ENCODE data around the gene PYCARD. TPM values are rescaled to one million over a fixed set of nuclear protein-coding genes. Genes with fewer than 3 reads are reported as not detected.

PYCARD gene
- total and polyA plus RNA-seq, 2 experiments from 2014 or later: 24.3 to 28.1 TPM

DNA sequence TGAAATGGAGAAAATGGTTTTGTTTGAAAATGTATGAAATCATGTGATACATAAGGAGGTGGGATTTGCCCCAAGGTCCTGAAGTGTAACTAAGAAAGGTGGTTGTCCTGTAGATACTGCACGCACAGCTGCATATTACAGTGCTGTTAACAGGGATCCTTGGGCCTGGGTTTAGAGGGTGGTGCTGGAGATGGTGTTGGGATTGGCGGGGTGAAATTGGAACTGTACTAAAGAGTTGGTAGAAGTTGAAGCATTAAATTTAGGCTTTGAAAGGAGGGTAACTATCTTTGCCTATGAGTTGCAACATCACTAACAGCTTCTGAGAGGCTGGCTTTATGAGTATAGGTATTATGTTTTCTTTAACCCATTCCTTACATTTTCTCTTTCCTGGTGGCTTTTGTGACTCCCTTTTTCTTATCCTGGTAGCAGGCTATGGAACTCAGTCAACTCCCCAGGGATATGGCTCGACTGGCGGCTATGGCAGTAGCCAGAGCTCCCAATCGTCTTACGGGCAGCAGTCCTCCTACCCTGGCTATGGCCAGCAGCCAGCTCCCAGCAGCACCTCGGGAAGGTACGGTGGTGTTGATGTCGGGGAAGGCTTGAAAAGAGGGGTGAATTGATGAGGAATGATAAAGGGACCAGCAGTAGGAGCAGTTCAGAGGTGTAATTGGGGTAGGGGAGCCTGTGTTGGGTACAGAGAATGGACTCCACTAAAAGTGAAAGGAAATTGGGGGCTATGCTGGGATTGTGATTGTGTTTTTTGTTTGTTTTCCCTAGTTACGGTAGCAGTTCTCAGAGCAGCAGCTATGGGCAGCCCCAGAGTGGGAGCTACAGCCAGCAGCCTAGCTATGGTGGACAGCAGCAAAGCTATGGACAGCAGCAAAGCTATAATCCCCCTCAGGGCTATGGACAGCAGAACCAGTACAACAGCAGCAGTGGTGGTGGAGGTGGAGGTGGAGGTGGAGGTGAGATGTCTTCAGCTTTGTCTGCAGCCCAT is 18.8 kb downstream of the PYCARD start:
- Histone ChIP-seq H3K79me2 (ENCODE audit: insufficient read depth) (peaks cover 95% of the 10 kb centered on the region), H3F3A (ENCODE audit: insufficient read depth) (peaks cover 60% of the 10 kb centered on the region), H4K20me1 (ENCODE audit: insufficient read depth) (peaks cover 44% of the 10 kb centered on the region), H3K9me2 (ENCODE audit: insufficient read depth) (no peaks in the 10 kb centered on the region), H3K36me3 (ENCODE audit: low read depth) (peaks cover 65% of the 10 kb centered on the region), H3K9me3 (ENCODE audit: low read depth) (no peaks in the 10 kb centered on the region), H3K4me3 (peak overlapping the region; percentile 89), H3K4me1 (ENCODE audit: insufficient read depth) (peaks cover 23% of the 10 kb centered on the region), H3K27ac (no peak overlapping the region), H3K4me2 (ENCODE audit: unreplicated experiment) (peak overlapping the region; percentile 89), H2AFZ (no peak overlapping the region), H3K9ac (peak overlapping the region; percentile 99), H3K27me3 (replicated peaks; ENCODE audit: insufficient read depth) (no peaks in the 10 kb centered on the region)
- WGBS, 2 experiments (ENCODE audit: low coverage in 1 of 2, low lambda C conversion rate in 2 of 2, missing lambda C conversion rate in 2 of 2): 76 to 77% methylated on average over 10 of the region's 10 CpGs
- DNase-seq: peak; percentile 26
- in situ Hi-C loops (cut with MboI): no loop called here
- TF ChIP-seq EZH2 (IDR thresholded peaks at IDR 0.05; ENCODE audit: insufficient read depth, poor library complexity, severe bottlenecking) (no peak), EZH2phosphoT487 (IDR thresholded peaks at IDR 0.05; ENCODE audit: insufficient read depth, low read depth) (no peak)

DNA sequence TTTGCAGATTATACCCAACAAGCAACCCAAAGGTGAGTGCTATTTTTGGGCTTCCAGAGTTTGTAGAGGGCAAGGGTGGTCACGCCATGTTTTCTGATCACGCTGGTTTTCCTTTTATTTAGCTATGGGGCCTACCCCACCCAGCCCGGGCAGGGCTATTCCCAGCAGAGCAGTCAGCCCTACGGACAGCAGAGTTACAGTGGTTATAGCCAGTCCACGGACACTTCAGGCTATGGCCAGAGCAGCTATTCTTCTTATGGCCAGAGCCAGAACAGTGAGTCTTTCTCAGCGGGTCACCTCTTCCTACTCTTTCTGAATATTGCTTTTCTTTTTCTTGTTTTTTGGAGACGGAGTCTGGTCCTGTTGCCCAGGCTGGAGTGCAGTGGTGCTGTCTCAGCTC is 20.2 kb downstream of the PYCARD start:
- in situ Hi-C loops (cut with MboI): no loop called here
- Histone ChIP-seq H4K20me1 (ENCODE audit: insufficient read depth) (peaks cover 44% of the 10 kb centered on the region), H3K9me3 (ENCODE audit: low read depth) (no peaks in the 10 kb centered on the region), H3K36me3 (ENCODE audit: low read depth) (peaks cover 51% of the 10 kb centered on the region), H3K27me3 (replicated peaks; ENCODE audit: insufficient read depth) (no peaks in the 10 kb centered on the region), H3F3A (ENCODE audit: insufficient read depth) (peaks cover 46% of the 10 kb centered on the region), H3K4me1 (ENCODE audit: insufficient read depth) (peaks cover 24% of the 10 kb centered on the region), H3K9me2 (ENCODE audit: insufficient read depth) (no peaks in the 10 kb centered on the region), H3K27ac (peak overlapping the region; percentile 93), H3K4me3 (peak overlapping the region; percentile 89), H3K4me2 (ENCODE audit: unreplicated experiment) (peak overlapping the region; percentile 89), H3K9ac (peak overlapping the region; percentile 99), H3K79me2 (ENCODE audit: insufficient read depth) (peaks cover 85% of the 10 kb centered on the region), H2AFZ (no peak overlapping the region)
- peak; percentile 53 for DNase-seq
- TF ChIP-seq EZH2 (IDR thresholded peaks at IDR 0.05; ENCODE audit: insufficient read depth, poor library complexity, severe bottlenecking): no peak
- no peak for TF ChIP-seq EZH2phosphoT487 (IDR thresholded peaks at IDR 0.05; ENCODE audit: insufficient read depth, low read depth)
- 16 to 19% methylated on average over 7 of the region's 7 CpGs for WGBS, 2 experiments (ENCODE audit: low coverage in 1 of 2, low lambda C conversion rate in 2 of 2, missing lambda C conversion rate in 2 of 2)

DNA sequence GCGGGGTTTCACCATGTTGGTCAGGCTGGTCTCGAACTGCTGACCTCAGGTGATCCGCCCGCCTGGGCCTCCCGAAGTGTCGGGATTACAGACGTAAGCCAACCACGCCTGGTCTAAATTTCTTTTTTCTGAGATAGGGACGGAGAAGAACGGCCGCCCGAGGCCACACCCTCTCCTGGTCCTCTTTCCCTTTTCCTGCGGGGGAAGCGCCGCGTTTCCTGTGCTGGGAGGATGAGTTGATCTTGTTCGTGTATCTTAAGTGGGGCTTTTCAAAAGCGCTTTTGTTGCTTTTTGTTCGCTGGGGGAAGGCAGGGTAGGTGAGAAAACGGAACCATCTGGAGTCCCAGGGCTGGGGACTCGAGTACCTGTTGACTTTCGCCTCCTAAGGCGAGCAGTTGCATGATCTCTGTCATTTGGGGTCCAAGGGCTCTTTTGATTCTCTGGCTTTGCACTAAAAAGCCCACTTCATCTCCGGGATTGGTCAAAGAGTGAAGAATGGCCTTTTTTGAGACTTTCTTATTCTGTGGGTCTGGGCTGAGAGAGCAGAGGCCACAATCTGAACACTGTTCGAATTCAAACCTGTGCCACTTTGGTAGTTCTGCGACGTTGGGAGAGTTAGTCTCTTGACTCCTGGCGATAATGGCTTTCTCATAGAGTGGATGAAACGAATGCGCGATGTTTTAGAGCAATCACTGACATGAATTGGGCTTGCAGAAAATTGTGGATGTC is 21.3 kb downstream of the PYCARD start:
- no peaks in the 10 kb centered on the region for H3K27me3 ChIP-seq (replicated peaks; ENCODE audit: insufficient read depth)
- peaks cover 73% of the 10 kb centered on the region for H3K79me2 ChIP-seq (ENCODE audit: insufficient read depth)
- peak; percentile 78 for DNase-seq
- H3K4me1 ChIP-seq (ENCODE audit: insufficient read depth): peaks cover 24% of the 10 kb centered on the region
- peaks cover 40% of the 10 kb centered on the region for H3K36me3 ChIP-seq (ENCODE audit: low read depth)
- H2AFZ ChIP-seq: no peak overlapping the region
- H3K9me2 ChIP-seq (ENCODE audit: insufficient read depth): no peaks in the 10 kb centered on the region
- H3F3A ChIP-seq (ENCODE audit: insufficient read depth): peaks cover 35% of the 10 kb centered on the region
- in situ Hi-C loops (cut with MboI): no loop called here
- 2 to 4% methylated on average over 31 of the region's 31 CpGs for WGBS, 2 experiments (ENCODE audit: low coverage in 1 of 2, low lambda C conversion rate in 2 of 2, missing lambda C conversion rate in 2 of 2)
- no peaks in the 10 kb centered on the region for H3K9me3 ChIP-seq (ENCODE audit: low read depth)
- peak overlapping the region; percentile 99 for H3K9ac ChIP-seq
- peak overlapping the region; percentile 89 for H3K4me2 ChIP-seq (ENCODE audit: unreplicated experiment)
- H3K27ac ChIP-seq: peak overlapping the region; percentile 93
- TF ChIP-seq EZH2 (IDR thresholded peaks at IDR 0.05; ENCODE audit: insufficient read depth, poor library complexity, severe bottlenecking) (no peak), EZH2phosphoT487 (IDR thresholded peaks at IDR 0.05; ENCODE audit: insufficient read depth, low read depth) (no peak)
- H4K20me1 ChIP-seq (ENCODE audit: insufficient read depth): peaks cover 35% of the 10 kb centered on the region
- peak overlapping the region; percentile 89 for H3K4me3 ChIP-seq

DNA sequence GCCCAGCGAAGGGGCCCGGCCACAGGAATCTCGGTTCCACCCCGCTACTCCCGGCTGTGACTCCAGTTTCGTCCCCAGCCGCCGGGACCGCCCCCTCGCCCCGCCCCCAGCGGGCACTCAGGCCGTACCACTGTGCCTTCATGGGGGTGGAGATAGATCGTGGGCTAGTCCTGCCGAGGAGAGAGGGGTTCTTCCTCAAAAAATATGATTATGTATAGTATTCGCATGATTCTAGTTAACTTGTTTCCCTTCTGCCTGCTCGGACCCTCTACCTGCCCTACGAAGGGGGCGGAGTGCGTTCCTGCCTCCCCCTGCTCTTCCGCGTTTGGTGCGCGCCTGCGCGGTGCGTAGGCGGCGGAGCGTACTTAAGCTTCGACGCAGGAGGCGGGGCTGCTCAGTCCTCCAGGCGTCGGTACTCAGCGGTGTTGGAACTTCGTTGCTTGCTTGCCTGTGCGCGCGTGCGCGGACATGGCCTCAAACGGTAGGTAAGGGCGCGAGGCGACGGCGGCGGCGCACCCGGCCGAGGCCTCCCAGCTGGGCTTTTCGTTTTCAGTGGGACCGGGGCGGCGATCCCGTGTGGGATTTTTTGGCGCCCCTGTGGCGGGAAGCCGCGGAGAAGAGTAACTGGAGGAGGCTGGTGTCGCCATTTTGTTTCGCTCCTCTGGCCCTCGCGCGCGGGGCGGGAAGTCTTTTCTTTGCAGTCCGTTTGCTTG is 22.7 kb downstream of the PYCARD start, which contains the start of gene FUS:
Gene FUS, plus strand, starts transcription at position 393 of the 713 bp plus-strand sequence. Its CDS starts 76 bp downstream, at position 469.
- Histone ChIP-seq H3K27me3 (replicated peaks; ENCODE audit: insufficient read depth) (no peaks in the 10 kb centered on the region), H3K4me1 (ENCODE audit: insufficient read depth) (peaks cover 24% of the 10 kb centered on the region), H3K4me3 (peak within 1 kb of the TSS; percentile 89), H3K36me3 (ENCODE audit: low read depth) (peaks cover 26% of the 10 kb centered on the region), H3K79me2 (ENCODE audit: insufficient read depth) (peaks cover 60% of the 10 kb centered on the region), H3K27ac (peak within 1 kb of the TSS; percentile 93), H3K9me2 (ENCODE audit: insufficient read depth) (no peaks in the 10 kb centered on the region), H3K9me3 (ENCODE audit: low read depth) (no peaks in the 10 kb centered on the region), H3F3A (ENCODE audit: insufficient read depth) (peaks cover 23% of the 10 kb centered on the region), H2AFZ (peak within 1 kb of the TSS; percentile 97), H3K9ac (peak within 1 kb of the TSS; percentile 99), H3K4me2 (ENCODE audit: unreplicated experiment) (peak within 1 kb of the TSS; percentile 89), H4K20me1 (ENCODE audit: insufficient read depth) (peaks cover 29% of the 10 kb centered on the region)
- peak; percentile 88 for DNase-seq
- 1% methylated on average over 57 to 68 of the region's 69 CpGs for WGBS, 2 experiments (ENCODE audit: low coverage in 1 of 2, low lambda C conversion rate in 2 of 2, missing lambda C conversion rate in 2 of 2)
- in situ Hi-C loops (cut with MboI): no loop called here
- TF ChIP-seq EZH2phosphoT487 (IDR thresholded peaks at IDR 0.05; ENCODE audit: insufficient read depth, low read depth) (no peak), EZH2 (IDR thresholded peaks at IDR 0.05; ENCODE audit: insufficient read depth, poor library complexity, severe bottlenecking) (no peak)

All from GM23248 (cell line).